Cardiac fibroblast (primary cell): Measurements from ENCODE around the gene TNFRSF6B.

Experiments used
- DNase-seq, 2 donors: peaks; one replicate each; pipeline versions ENCODE4 v3.0.0 to v3.0.0-alpha.2; 2010; ENCODE audit warnings: low read depth in 2 of 2
- H3K4me3 ChIP-seq, 2 donors: replicated peaks in 1 of 2; 1 replicate in 1 of 2; 2 replicates in 1 of 2; pipeline ENCODE4 v1.5.1; 2011; ENCODE audit warnings: low read depth in 2 of 2, low read length in 2 of 2, mild to moderate bottlenecking in 2 of 2, moderate library complexity in 1 of 2
- CTCF ChIP-seq: IDR thresholded peaks from one replicate; pipeline ENCODE4 v1.5.1; 2011; ENCODE audit warnings: low read depth, mild to moderate bottlenecking, low read length, inconsistent platforms

Gene TNFRSF6B

GRCh38 chr20:63707558-63708300, 11.3 kb downstream of the TNFRSF6B start, which contains the start of the genes ARFRP1 and ZGPAT:
Gene ARFRP1, minus strand, starts transcription at chr20:63707976. Its CDS starts 885 bp downstream, at chr20:63707091.
Gene ZGPAT, plus strand, starts transcription at chr20:63708039. Its CDS starts 542 bp downstream, at chr20:63708581.
- peak within 1 kb of the TSS; percentile 81 to 83 for H3K4me3 ChIP-seq
- no peak for TF ChIP-seq CTCF
- peak; percentile 75 to 87 for DNase-seq

DNA sequence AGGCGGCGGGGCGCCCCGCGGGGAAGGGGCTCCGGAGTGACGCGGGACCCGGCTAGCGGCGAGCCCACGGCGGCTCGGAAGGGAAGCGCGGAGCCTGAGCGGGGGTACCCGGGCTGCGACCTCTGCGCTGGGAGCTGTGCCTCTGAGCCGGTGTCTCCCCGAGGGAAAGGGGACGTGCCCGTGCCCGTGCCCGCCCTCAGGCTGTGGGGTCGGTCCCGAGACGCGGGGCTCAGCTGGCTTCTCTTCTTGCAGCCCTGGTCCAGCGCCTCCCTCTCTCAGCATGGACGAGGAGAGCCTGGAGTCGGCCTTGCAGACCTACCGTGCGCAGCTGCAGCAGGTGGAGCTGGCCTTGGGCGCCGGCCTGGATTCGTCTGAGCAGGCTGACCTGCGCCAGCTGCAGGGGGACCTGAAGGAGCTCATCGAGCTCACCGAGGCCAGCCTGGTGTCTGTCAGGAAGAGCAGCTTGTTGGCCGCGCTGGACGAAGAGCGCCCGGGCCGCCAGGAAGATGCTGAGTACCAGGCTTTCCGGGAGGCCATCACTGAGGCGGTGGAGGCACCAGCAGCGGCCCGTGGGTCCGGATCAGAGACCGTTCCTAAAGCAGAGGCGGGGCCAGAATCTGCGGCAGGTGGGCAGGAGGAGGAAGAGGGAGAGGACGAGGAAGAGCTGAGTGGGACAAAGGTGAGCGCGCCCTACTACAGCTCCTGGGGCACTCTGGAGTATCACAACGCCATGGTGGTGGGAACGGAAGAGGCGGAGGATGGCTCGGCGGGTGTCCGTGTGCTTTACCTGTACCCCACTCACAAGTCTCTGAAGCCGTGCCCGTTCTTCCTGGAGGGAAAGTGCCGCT, 12.1 kb downstream of the TNFRSF6B start:
- TF ChIP-seq CTCF = no peak
- peak overlapping the region; percentile 81 to 83 for H3K4me3 ChIP-seq
- no peak for DNase-seq

- no peak for DNase-seq
- no peak for TF ChIP-seq CTCF
- H3K4me3 ChIP-seq = peak overlapping the region; percentile 81 to 83
Observed at GRCh38 chr20:63709149-63709527, 12.7 kb downstream of the TNFRSF6B start.

DNA sequence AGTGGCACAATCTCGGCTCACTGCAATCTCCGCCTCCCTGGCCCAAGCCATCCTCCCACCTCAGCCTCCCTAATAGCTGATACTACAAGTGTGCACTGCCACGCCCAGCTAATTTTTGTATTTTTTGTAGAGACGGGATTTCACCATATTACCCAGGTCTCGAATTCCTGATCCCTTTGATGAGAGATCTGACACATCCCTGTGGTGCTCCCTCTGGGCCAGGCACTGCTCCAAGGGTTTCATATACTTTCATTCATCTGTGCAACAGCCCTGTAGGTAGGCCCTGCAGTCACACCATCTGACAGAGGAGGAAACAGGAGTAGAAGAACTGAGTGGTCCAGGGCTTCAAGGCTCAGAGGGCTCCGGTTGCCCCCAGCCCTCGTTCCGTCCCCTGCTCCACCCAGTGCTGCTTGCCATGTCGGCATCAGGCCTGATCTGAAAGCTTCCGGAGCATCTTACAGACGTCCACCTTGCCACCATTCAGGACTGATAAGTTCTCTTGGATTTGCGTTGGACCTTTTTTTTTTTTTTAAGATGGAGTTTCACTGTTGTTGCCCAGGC, 14.7 kb downstream of the TNFRSF6B start:
- no peak overlapping the region for H3K4me3 ChIP-seq
- TF ChIP-seq CTCF = no peak
- no peak for DNase-seq

GRCh38 chr20:63712191-63712590, 15.7 kb downstream of the TNFRSF6B start:
- no peak for DNase-seq
- no peak for TF ChIP-seq CTCF
- H3K4me3 ChIP-seq = no peak overlapping the region

GRCh38 chr20:63714858-63715257, 18.4 kb downstream of the TNFRSF6B start:
- no peak overlapping the region for H3K4me3 ChIP-seq
- DNase-seq = no peak
- TF ChIP-seq CTCF = no peak
